Ascending aorta (tissue), 2 donors: ENCODE measurements around the gene PKN3. TPM values are rescaled to one million over a fixed set of nuclear protein-coding genes. Genes with fewer than 3 reads are reported as not detected.

Experiments
- DNase-seq, 2 donors: peaks; one replicate each; pipeline ENCODE4 v3.0.0-alpha.2; 2019; ENCODE audit warnings: low spot score in 2 of 2
- H3K27ac ChIP-seq, 2 donors: fragments of 200-600 bp; sonication (generic); one replicate each; pipeline ENCODE4 v1.5.1; 2016 to 2017; ENCODE audit warnings: mild to moderate bottlenecking in 1 of 2
- H3K27me3 ChIP-seq: fragments of 200-600 bp; sonication (generic); one replicate; pipeline ENCODE4 v1.5.1; 2017
- H3K36me3 ChIP-seq, 2 donors: fragments of 200-600 bp; sonication (generic); one replicate each; pipeline ENCODE4 v1.5.1; 2016
- H3K4me1 ChIP-seq, 2 donors: fragments of 200-600 bp; sonication (generic); one replicate each; pipeline ENCODE4 v1.5.1; 2016 to 2017; ENCODE audit warnings: mild to moderate bottlenecking in 1 of 2
- H3K4me3 ChIP-seq, 2 donors: fragments of 200-600 bp; sonication (generic); one replicate each; pipeline ENCODE4 v1.5.1; 2016 to 2017; ENCODE audit warnings: mild to moderate bottlenecking in 1 of 2
- H3K9me3 ChIP-seq, 2 donors: fragments of 200-600 bp; sonication (generic); one replicate each; pipeline ENCODE4 v1.5.1; 2016
- CTCF ChIP-seq, 3 experiments: fragments of 200-600 bp in 2 of 3; fragments of 450-650 bp in 1 of 3; sonication (generic) in 2 of 3; IDR thresholded peaks; one replicate each; pipeline ENCODE4 v1.5.1; 2016 to 2019; ENCODE audit warnings: antibody characterized with exemption in 3 of 3, mild to moderate bottlenecking in 1 of 3, moderate library complexity in 1 of 3
- intact Hi-C: fragments of 100-400 bp; cut with DNase I; formaldehyde crosslinking; loops from one replicate; pipeline ENCODE4 v1.15.1; 2023
- total RNA-seq: library from RNA; depleted of rRNA; stranded (reverse); fragments of >200 nt; gene quantifications from one replicate; pipeline ENCODE4 v1.1.0, GENCODE V29; 2016

PKN3 gene
- total RNA-seq = 28.8 TPM

GRCh38 chr9:128702445-128702948, at the start of gene PKN3:
PKN3 (plus strand) TSS chr9:128702503; CDS start chr9:128702916, 413 bp downstream.
- Histone ChIP-seq H3K9me3 (no peaks in the 10 kb centered on the region), H3K27ac (peak within 1 kb of the TSS; percentile 49 to 73), H3K4me3 (peak within 1 kb of the TSS; percentile 82 to 94), H3K4me1 (peaks cover 0 to 8% of the 10 kb centered on the region in 2 donors), H3K27me3 (no peaks in the 10 kb centered on the region), H3K36me3 (no peaks in the 10 kb centered on the region)
- TF ChIP-seq CTCF (IDR thresholded peaks at IDR 0.05) = peak; percentile 86 to 90 (median 87)
- DNase-seq = peak in 1 of 2 donors; percentile 90
- intact Hi-C loops = loop anchor here (1.0 kb wide), 2 partner anchors 21 to 69 kb away; partner anchors contain the start of gene ZER1

GRCh38 chr9:128653908-128654307, 48.4 kb upstream of the PKN3 start:
- no peak for TF ChIP-seq CTCF (IDR thresholded peaks at IDR 0.05)
- H3K36me3 ChIP-seq = no peaks in the 10 kb centered on the region
- no peak overlapping the region for H3K27ac ChIP-seq
- H3K27me3 ChIP-seq = no peaks in the 10 kb centered on the region
- intact Hi-C loops = no loop called here
- H3K4me1 ChIP-seq = peaks cover 0 to 4% of the 10 kb centered on the region in 2 donors
- DNase-seq = no peak
- H3K4me3 ChIP-seq = no peak overlapping the region
- H3K9me3 ChIP-seq = no peaks in the 10 kb centered on the region

GRCh38 chr9:128654481-128654880, 47.8 kb upstream of the PKN3 start:
- Histone ChIP-seq H3K9me3 (no peaks in the 10 kb centered on the region), H3K4me3 (no peak overlapping the region), H3K4me1 (peaks cover 0 to 4% of the 10 kb centered on the region in 2 donors), H3K36me3 (no peaks in the 10 kb centered on the region), H3K27me3 (no peaks in the 10 kb centered on the region), H3K27ac (no peak overlapping the region)
- intact Hi-C loops = no loop called here
- no peak for DNase-seq
- TF ChIP-seq CTCF (IDR thresholded peaks at IDR 0.05) = no peak

GRCh38 chr9:128656416-128657343, 45.6 kb upstream of the PKN3 start, which contains the start of gene DYNC2I2:
DYNC2I2 (minus strand) TSS chr9:128656847; CDS start chr9:128656726, 121 bp downstream.
- H3K4me3 ChIP-seq = peak within 1 kb of the TSS; percentile 78 to 84
- peak within 1 kb of the TSS; percentile 91 to 96 for H3K27ac ChIP-seq
- no peaks in the 10 kb centered on the region for H3K27me3 ChIP-seq
- H3K4me1 ChIP-seq = peaks cover 0 to 4% of the 10 kb centered on the region in 2 donors
- H3K36me3 ChIP-seq = no peaks in the 10 kb centered on the region
- peak; percentile 76 to 96 for DNase-seq
- H3K9me3 ChIP-seq = no peaks in the 10 kb centered on the region
- no peak for TF ChIP-seq CTCF (IDR thresholded peaks at IDR 0.05)
- intact Hi-C loops = loop anchor here (1.0 to 2.0 kb wide), 3 partner anchors 21 to 104 kb away; partner anchors contain the start of gene SPTAN1

GRCh38 chr9:128657344-128657704, 45.0 kb upstream of the PKN3 start:
- intact Hi-C loops = loop anchor here (2.0 kb wide), 1 partner anchor 105 kb away; the partner anchor contains the start of gene SPTAN1
- H3K9me3 ChIP-seq = no peaks in the 10 kb centered on the region
- H3K27me3 ChIP-seq = no peaks in the 10 kb centered on the region
- TF ChIP-seq CTCF (IDR thresholded peaks at IDR 0.05) = no peak
- peak overlapping the region; percentile 91 to 96 for H3K27ac ChIP-seq
- peak overlapping the region; percentile 78 to 84 for H3K4me3 ChIP-seq
- no peak for DNase-seq
- no peaks in the 10 kb centered on the region for H3K36me3 ChIP-seq
- H3K4me1 ChIP-seq = peaks cover 0 to 4% of the 10 kb centered on the region in 2 donors
